KG1 (cell line): Measurements from ENCODE around the gene SMARCAL1.

Source experiments
- DNase-seq: peaks from one replicate; lab custom pipeline; 2025; lab: John Stamatoyannopoulos, UW

The SMARCAL1 gene

DNA sequence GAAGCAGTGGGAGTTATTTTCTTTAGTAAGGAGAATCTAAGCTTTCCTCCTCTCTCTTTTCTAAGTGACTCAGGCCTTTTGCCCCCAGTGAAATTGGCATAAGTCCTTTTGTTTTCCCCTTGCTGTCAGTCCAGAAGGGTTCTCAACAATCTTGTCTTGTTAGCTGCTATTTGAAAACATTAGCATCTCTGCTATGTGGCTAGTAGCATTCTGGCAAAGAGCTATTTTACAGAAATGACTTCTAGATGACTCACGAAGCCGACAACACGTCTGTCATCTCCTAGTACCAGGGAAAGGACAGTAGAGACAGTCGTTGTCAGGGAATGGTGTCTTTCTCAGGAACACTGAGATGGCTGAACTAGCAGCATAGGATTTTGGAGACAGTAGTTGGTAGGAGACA, 14.7 kb downstream of the SMARCAL1 start:
- no peak for DNase-seq

DNA sequence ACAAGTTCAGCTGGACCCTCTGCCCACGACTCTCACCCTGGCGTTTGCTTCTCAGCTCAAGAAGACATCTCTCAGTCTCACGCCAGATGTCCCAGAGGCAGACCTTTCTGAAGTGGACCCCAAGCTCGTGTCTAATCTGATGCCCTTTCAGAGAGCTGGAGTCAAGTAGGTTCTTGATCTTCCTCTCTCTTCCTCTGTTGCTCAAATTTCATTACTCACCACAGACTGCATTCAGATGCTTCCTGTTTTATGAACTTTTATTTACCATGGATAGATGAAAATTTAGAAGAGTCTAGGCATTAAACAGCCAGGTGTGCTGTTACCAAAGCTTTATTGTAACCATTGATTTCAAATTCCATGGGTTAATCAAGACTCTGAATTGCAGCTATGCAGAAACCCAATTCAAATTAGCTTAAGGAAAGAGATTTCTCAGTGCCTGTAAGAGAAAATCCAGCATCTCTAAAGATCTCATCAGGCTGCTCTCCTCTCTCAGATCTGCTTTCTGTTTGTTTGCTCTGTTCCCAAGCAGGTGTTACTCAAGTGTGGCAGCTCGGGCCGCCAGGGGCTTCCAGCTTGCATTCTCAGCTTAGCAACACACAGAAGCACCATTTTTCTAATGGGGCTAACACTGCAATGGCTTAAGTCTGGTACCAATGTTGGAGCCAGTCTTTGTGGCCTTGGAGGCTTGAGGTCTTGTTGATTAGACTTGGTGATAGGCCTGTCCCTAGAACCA, 16.5 kb downstream of the SMARCAL1 start:
- DNase-seq: no peak

DNA sequence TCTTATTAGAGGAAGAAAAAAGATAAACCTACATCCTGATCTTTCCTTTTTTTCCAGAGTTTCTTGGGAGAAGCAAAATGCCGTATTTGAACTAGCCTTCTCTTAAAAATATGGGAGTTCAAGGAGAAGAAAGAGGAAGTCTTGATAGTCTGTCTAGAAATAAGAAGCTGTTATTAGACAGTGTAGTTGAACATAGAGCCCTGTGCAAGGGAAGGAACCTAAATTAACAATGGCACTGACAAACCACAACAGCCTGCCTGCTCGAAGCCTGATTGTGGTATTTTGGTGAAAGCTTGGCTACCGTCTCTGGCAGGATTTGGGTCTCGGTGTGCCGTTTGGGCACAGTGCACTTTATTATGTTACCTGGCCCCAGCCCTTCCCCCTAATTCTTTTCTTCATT, 17.1 kb downstream of the SMARCAL1 start:
- DNase-seq: no peak

DNA sequence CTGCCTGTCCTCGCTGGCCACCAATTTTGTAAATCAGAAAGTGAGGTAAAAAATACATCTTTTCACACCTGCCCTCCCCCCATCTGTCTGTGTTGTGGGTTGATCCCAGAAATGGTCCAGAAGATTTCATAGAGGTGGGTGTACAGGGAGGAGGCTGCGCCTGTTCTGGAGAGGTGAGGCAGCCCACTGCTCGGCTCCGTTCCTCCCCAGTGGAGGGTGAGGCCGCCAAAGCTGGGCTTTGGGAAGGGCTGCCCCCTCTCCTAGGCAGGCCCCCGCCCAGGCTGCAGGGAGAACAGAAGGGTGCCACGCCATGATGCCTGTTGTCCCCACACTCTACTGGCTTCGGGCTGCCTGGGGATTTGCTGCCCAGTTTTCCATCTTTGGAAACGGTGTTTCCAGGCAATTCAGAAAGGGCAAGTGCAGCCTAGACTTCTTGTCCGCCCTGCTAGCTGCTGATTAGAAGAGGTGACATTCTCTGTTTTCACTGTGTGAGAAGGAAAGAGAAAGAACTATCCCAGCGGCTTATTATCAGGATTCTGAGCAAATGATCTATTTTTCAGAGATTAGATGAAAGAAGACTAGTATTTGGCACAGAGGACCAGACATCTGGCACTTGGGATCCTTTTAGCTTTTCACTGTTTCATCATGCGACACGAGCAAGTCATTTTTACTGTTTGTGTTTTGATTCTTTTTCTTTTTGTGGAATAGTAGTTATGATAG, 18.7 kb downstream of the SMARCAL1 start:
- no peak for DNase-seq

DNA sequence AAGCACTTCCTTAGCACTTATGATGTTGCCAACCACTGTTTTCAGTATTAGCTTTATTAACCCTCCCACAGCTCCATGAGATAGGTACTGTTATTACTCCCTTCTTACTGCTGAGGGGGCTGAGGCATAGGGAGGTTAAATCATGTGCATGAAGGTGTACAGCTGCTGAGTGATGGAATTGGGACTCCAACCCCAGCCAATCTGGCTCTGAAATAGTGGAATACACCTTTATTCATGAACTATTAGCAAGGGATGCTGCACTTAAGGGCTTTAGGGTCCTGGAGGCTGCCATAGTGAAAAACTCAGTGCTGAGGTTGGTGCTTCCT, 19.2 kb downstream of the SMARCAL1 start:
- no peak for DNase-seq

DNA sequence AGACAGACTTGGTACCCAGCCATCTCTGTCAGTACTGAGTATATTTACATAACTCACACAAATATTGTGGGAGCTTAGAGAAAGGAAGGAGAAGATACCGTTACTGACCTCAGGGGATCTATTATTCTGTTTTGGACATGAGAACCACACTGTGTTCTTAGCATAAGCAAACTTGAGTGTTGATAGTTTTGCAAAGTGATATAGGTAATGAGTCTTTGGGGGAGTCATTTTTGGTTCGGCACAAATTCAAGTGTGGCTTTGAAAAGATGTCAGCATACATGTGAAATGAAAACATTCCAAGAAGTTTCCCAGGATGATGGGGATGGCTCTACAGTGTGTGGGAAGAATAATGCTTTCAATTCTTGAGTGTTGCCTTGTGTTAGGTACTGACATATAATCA, 24.1 kb downstream of the SMARCAL1 start:
- no peak for DNase-seq

DNA sequence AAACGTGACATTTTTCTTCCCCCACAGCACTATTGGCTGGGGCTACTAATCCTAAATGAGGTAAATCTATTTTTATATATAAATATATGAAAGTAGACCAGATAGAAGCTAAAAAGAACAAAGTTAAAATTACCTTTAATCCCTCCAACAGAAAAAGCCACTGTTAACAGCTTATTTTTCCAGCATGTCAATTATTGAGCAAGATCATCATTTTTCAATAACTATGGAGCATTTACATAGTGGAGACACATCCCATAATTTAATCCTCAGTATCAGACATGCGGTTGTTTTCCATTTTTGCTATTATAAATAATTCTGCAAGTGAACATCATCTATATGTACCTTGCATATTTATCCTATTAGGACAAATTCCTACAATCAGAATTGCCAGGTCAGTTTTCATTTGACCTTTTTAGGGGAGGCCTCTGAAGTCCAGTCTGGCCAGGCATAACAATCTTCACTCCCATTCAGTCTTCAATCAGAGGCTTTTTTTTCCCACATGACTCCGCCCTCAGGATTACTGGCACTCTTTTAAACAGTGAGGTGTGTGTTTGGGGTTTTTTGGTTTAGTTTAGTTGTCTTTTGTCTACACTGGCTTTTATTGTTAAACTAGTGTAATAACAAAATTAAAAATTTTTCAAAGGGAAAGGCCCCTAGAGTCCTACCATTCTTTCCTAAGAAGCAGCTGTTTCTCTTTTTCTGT, 29.2 kb downstream of the SMARCAL1 start:
- DNase-seq: no peak

DNA sequence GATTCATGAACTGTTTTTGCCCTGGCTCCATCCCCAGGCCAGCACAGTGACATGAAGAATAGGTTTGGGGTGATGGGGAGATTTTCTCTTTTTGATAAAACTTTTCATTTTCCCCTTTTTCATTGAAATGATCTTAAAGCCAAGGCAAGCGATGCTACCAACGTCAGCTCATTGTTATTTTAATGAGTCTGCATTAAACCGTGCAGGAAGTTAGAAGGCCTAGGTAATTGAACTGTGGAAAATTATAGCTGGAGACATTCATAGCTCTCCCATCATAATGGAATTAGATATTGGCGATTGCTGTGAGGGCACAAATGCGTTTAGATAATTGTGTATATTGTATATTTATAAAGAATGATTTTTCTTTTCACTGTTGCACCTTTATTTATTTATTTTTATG, 33.2 kb downstream of the SMARCAL1 start:
- DNase-seq: no peak

DNA sequence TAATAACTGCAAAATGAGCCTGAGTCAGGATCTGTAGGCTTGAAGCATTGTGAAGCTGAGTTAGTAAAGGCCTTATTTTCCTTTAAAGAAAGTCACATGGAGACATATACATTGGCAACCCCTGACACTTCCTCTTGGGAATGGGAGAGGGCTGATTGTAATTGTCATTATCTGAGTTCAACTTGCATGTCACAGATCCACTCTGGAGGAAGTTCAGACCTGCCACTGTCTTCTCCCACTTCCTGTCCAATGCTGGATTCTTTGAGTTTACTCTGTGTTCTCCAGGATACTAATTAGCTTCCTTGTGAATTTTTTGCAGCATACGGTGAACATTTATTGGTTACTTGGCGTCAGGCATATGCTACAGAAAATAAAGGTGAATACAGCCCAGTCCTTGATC, 34.1 kb downstream of the SMARCAL1 start:
- no peak for DNase-seq

DNA sequence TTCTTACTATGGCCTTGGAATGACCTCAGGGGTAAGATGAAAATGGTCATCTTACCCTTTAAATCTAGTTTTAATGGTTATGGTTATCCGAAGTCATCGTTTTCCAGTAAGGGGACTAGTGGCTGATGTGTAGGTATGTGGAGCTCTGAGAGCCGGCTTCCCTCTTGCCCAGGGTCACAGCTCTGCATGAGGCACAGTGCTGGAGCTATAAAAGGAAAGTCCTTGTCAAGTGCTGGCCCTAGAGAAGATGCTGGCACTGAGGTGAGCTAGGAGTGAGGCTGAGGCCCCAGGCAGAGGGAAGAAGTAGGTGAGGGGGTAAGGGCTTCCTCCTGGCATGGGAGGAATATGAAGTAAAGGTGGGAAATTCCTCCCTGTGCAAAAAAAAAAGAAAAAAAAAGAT, 35.0 kb downstream of the SMARCAL1 start:
- DNase-seq: no peak

DNA sequence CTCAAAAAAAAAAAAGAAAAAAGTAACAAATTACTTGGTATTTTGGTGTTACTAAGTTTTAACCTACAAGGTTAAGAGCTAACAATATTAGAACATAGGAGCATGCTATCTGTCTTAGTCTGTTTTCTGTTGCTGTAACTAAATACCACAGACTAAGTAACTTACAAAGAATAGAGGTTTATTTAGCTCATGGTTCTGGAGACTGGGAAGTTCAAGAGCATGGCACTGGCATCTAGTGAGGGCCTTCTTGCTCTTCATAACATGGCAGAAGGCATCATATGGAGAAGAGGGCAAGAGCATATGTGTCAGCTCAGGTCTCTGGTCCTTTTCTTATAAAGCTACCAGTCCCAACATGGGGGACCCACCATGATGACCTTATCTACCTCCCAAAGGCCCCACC, 36.5 kb downstream of the SMARCAL1 start:
- no peak for DNase-seq

DNA sequence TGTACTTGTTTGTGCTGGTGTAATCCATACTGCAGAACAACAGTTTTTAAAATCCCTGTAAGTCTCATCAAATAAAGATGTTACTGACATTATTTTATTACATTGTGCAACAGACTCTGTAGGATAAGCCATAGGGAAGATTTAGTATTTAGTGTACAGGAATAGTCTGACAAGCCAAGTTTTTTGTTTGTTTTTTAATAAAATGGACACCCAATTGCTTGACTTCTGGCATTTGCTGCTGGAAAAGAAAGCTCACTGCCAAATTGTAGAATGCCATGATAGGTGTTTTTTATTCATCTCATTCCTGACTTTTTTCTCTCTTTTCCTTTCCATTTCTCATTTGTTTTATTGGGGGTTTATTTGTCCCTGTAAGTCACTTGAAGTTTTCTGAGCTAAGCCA, 38.1 kb downstream of the SMARCAL1 start:
- DNase-seq: no peak

DNA sequence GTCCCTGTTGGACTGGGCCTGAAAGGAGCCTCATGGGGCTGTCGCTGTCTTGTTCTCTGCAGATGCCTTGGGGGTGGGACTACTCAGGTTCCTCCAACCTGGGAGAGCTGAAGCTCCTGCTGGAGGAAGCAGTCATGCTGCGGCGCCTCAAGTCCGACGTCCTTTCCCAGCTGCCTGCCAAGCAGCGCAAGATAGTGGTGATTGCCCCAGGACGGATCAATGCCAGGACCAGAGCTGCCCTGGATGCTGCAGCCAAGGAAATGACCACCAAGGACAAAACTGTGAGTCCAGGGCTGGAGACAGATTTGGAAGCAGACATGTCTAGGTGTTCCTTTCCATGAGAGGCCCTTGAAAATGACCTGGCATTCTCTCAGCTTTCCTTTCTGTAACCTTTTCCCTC, 38.5 kb downstream of the SMARCAL1 start:
- no peak for DNase-seq

DNA sequence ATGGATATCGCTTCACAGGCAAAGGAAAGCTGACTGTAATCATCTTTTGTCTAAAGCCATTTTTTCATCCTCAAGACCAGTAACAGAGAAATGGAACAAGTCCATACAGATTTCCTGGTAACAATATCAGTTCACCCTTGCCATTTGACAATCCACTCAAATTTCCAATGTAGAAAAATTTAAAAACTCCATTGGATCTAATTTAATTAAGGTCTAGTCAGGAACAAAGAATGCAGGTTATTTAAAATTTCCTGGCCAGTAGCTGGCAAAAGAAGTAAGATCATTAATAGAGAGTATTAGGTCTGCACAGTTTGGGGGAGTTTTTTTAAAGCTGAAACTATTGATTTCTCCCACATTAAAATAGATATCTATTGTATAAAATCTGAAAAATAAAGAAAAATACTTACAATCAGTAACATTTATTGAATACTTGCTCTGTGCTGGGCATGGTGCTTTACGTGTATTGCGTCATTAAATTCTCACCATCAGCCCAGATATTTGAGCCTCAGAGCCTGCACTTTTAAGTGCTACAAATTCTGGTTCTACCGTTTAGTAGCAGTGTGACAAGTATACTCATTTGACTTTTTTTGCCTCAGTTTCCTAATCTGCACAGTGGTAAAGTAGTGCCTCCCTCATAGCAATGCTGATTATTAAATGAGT, 41.8 kb downstream of the SMARCAL1 start:
- DNase-seq: no peak

DNA sequence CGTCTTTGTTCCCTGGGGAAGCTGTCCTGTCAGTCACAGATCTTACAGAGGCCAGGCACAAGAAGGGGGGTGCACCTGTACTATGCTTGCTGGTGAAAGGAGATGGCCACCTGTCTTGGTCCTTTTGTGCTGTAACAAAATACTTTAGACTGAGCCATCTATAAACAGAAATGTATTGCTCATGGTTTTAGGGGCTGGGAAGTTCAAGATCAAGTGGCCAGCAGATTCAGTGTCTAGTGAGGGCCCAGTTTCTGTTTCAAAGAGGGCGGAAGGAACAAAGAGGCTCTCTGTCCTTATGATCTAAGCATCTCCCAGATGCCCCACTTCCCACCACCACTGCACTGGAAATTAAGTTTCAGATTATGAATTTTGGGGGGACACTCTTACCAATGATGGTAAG, 50.9 kb downstream of the SMARCAL1 start:
- no peak for DNase-seq

DNA sequence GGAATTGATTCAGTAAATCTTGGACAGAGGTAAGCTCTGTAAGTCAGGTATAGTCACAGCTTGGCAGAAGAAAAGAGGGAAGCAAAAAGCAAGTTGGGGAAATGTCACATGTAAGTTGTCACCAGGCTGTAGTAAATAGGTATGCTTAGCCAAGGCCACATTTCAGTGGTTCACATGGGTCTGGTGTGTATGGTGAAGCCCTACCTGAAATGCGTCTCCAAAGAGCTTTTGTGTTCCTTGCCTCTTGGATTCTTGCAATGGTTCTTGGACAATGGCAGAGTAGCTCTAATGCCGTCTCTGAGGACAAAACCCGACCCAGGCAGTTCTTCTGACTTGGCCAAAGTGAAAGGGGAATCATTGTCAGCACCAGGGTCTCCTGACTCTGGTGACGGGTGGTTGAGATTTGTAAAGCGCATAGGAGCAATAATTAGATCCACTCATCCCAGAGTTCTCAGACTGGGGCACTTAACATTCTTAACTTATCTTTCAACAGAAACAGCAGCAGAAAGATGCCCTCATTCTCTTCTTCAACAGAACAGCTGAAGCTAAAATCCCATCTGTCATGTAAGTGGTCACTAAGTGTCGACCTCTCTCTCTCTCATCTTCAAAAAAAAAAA, 51.9 kb downstream of the SMARCAL1 start:
- DNase-seq: no peak

DNA sequence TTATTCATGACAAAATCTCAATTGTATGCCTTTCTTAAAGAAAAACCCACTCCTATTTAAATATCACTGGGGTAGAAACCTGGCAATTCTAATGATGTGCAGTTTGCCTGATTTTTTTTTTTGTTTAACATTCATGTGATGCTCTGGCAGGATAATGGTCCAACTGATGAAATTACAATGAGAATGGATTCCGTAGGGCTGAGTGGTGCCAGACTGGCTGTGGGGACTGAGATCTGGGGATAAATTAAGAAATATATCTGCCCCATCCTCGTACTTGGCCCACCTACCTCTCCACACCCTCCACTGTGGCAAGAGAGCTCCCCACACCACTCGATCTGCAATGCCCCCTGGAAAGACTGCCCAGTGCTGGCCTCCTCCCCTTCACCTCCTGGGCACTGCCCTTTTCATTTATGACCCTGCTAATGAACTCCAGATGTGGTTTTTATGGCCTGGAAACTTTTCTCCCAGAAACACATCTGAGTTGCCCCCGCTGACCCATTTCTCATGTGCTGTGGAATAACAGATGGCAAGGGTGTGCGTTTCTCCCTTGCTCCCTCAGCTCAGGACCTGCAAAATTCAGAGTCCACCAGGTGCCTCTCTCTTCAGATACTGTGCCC, 53.4 kb downstream of the SMARCAL1 start:
- DNase-seq: no peak

DNA sequence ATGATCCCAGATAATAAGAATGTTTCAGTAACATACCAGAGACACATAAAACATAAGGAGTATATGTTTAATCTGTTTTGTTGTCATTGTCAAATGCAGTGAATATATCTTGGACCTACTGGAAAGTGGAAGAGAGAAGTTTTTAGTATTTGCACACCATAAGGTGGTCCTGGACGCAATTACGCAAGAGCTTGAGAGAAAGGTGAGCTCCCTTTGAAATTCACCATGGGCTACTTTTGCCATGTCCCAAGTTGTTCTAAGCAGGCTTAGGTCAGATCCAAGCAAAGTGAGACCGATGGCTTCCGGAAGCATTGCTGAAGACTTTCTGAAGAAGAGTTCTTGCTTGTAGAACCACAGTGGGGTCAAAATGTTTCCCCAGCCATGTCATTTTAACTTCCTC, 55.6 kb downstream of the SMARCAL1 start:
- no peak for DNase-seq

DNA sequence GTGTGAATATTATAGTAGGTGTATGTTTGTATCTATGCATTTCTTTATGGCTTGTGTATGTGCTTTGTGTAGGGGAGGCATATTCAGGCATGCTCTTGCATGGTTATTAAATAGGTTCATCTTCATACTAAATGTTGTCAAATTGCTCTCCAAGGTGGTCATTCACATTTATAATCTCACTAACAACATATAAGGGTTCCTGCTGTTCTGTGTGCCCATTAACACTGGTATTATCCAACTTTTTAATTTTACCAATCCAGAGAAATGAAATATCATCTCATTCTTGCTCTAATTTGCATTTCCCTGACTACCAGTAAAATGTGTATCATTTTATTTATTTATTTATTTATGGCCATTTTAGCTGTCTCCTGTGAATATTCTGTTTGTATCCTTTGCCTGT, 57.4 kb downstream of the SMARCAL1 start:
- no peak for DNase-seq

DNA sequence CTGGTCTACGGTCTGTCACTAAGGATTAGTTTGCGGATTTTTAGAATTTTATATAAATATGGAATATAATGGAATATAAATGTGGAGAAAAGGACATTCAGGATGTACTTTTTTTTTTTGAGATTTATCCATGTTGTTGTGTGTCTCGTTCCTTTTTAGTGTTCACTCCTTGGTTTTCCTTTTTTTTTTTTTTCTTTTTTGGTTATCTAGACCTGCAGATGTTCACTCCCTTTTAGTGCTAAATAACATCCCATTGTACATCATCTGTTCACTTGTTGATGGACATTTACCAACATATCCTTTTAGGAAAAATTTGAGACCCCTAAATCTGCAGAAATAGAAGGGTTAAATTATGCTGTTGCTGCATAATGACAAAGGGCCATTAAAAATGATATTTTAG, 60.9 kb downstream of the SMARCAL1 start:
- no peak for DNase-seq

DNA sequence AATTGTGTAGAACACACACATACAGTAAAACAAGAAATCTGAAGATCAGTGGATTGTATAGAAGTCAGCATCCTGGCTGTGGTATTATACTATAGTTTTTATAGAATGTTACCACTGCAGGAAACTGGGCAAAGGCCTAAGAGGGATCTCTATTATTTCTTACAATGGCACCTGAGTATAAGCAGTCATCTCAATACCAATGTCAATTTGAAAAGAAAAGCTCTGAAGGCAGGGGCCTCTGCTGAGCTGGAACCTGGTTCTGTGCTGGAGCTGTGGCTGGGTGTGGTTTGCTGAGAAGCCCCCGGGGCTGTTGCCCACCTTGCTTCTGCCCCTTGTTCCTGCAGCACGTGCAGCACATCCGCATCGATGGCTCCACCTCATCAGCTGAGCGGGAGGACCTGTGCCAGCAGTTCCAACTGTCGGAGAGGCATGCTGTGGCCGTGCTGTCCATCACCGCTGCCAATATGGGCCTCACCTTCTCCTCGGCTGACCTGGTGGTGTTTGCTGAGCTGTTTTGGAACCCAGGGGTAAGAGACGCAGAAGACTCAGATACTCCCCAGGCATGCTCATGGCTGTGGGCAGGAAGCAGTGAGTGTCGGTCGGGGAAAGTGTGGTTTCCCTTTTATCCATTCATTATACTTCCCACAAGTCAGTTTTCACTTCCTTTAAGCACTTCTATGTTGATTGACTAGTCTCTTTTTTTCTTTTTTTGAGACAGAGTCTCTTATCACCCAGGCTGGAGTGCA, 62.8 kb downstream of the SMARCAL1 start:
- no peak for DNase-seq
